ENCODE data around the gene KCNQ2.

The KCNQ2 gene

DNA sequence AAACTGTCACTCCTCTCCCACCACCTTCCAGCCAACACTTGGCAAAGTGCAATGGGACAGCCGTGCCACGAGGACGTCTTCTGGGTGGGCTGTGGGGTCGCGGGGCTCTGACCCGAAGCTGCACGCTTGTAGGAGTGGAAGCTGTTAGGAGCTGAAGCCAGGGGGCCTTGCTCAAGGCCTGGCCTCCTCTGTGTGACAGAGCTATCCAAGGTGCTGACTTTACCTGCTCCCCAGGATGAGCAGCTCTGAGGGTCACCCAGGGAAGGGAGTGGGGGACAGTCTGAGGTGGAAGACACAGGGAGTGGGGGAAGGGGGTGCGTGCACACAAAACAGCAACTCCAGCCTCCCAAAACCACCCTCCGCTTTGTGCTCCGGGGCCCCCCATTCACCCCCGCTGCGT, 93.8 kb downstream of the KCNQ2 start:
- no peaks in the 10 kb centered on the region for H3K9me3 ChIP-seq (ENCODE audit: low read length)
- no peaks in the 10 kb centered on the region for H3K36me3 ChIP-seq (ENCODE audit: insufficient read depth, low read length)
- H3K4me3 ChIP-seq (ENCODE audit: low read depth in 1 of 2, low read length in 2 of 2) = no peak overlapping the region
- no peaks in the 10 kb centered on the region for H3K4me1 ChIP-seq (ENCODE audit: insufficient read depth, low read length)
- H3K27ac ChIP-seq (ENCODE audit: low read depth, low read length) = no peak overlapping the region
- H3K27me3 ChIP-seq (ENCODE audit: control insufficient read depth in 1 of 2, insufficient read depth in 2 of 2, low read length in 2 of 2) = peaks cover 0 to 49% of the 10 kb centered on the region in 2 donors
- H3K9ac ChIP-seq (ENCODE audit: low read length) = no peak overlapping the region

DNA sequence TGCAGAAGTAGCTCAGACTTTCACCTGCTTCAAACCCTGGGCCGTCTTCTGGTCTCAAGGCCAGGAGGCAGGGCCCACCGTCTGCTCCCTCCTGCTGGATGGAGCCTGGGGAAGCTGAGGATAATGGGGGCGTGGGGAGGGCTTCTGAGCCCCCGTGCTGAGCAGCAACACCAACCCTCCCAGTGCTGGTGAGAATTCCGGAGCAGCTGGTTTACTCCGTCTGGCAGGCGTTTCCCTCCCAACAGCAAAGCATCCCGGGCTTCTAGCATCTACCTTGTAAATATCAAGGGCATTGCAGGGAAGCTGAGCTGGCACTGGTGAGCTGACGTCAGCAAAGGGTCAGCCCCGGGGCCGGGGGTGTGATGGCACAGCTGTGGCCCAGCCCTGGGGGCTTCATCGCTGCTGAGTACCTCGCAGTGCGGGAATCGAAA, 94.5 kb downstream of the KCNQ2 start:
- H3K36me3 ChIP-seq (ENCODE audit: insufficient read depth, low read length) = no peaks in the 10 kb centered on the region
- H3K9ac ChIP-seq (ENCODE audit: low read length) = no peak overlapping the region
- H3K4me3 ChIP-seq (ENCODE audit: low read depth in 1 of 2, low read length in 2 of 2) = no peak overlapping the region
- H3K27ac ChIP-seq (ENCODE audit: low read depth, low read length) = no peak overlapping the region
- H3K27me3 ChIP-seq (ENCODE audit: control insufficient read depth in 1 of 2, insufficient read depth in 2 of 2, low read length in 2 of 2) = peaks cover 0 to 51% of the 10 kb centered on the region in 2 donors
- H3K4me1 ChIP-seq (ENCODE audit: insufficient read depth, low read length) = no peaks in the 10 kb centered on the region
- no peaks in the 10 kb centered on the region for H3K9me3 ChIP-seq (ENCODE audit: low read length)

DNA sequence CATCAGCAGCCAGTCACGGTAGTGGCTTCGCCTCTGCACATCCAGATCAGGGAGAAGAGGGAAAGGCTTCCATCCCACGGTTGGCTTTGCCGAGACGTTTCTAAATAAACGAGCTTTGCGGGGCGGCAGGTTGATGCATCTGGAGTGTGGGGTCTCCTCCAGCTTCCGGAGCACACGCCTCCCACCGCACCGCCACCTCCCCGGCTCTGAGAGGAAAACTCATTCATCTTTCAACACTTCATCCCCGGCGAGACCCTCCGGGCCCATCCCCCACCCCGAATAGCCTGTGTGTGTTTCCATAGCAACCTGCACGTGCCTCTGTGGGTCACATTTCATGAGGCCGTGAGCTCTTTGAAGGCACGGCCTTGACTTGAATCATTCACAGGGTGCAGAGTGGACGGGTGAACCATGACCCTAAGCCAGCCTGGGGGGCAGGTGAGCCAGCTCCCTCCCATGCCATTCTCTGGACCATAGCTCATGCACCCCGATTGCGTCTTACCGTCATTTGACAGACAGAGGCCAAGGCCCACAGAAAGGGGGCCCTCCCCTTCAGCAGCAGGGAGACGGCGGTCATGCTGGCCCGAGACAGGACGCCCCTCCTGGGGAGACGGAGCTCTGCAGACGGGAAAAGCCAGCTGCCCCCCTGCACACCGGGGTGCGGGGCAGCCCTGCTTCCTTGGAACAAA, 95.1 kb downstream of the KCNQ2 start:
- H3K9ac ChIP-seq (ENCODE audit: low read length) = no peak overlapping the region
- no peak overlapping the region for H3K27ac ChIP-seq (ENCODE audit: low read depth, low read length)
- no peaks in the 10 kb centered on the region for H3K9me3 ChIP-seq (ENCODE audit: low read length)
- no peak overlapping the region for H3K4me3 ChIP-seq (ENCODE audit: low read depth in 1 of 2, low read length in 2 of 2)
- peaks cover 0 to 49% of the 10 kb centered on the region in 2 donors for H3K27me3 ChIP-seq (ENCODE audit: control insufficient read depth in 1 of 2, insufficient read depth in 2 of 2, low read length in 2 of 2)
- no peaks in the 10 kb centered on the region for H3K4me1 ChIP-seq (ENCODE audit: insufficient read depth, low read length)
- H3K36me3 ChIP-seq (ENCODE audit: insufficient read depth, low read length) = no peaks in the 10 kb centered on the region

DNA sequence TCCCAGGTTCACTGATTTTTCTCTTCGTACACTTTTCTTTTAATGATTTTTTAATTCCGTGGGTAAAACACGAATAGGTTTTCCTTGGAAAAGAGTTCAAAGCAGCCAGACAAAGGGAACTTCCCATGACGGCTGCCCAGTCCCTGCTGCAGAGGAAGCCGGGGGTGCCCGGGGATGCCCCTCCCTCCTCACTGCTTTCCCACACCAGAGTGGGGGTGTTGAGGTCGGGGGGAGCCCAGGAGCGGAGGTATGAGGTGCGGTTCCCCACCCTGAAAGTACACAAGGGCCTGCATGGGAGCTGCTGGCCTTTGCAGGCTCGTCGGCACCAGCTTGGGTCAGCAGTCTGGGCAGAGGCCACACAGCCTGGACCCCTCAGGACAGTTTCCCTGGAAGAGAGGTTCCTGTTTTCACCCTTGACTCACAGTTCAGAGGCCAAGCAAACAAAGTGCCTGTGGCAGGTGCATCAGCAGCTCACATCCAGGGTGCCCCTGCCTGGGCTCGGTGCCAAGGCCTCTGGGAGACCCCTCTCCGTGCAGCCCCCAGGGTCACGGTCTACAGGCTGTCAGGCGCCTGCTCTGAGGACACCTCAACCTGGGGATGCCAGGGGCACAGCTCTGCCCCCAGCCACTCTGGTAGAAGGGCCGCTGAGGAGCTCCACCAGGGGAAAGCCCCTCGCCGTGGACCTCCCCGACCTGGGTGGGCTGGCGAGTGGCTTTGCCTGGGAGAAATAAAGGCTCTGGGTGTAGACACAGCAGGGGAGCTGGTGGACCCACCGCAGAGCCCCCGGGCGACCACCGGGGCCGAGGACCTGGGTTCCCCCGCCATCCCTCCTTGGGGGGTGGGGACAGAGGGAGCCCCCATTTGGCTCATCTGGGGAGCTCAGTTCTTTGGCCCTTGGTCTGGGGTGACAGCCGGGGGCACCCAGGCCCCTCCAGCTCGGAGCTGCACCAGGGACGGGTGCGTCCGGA, 95.9 kb downstream of the KCNQ2 start:
- H3K9ac ChIP-seq (ENCODE audit: low read length) = no peak overlapping the region
- no peaks in the 10 kb centered on the region for H3K9me3 ChIP-seq (ENCODE audit: low read length)
- no peak overlapping the region for H3K4me3 ChIP-seq (ENCODE audit: low read depth in 1 of 2, low read length in 2 of 2)
- no peaks in the 10 kb centered on the region for H3K4me1 ChIP-seq (ENCODE audit: insufficient read depth, low read length)
- H3K27ac ChIP-seq (ENCODE audit: low read depth, low read length) = no peak overlapping the region
- H3K36me3 ChIP-seq (ENCODE audit: insufficient read depth, low read length) = no peaks in the 10 kb centered on the region
- H3K27me3 ChIP-seq (ENCODE audit: control insufficient read depth in 1 of 2, insufficient read depth in 2 of 2, low read length in 2 of 2) = peaks cover 0 to 43% of the 10 kb centered on the region in 2 donors

DNA sequence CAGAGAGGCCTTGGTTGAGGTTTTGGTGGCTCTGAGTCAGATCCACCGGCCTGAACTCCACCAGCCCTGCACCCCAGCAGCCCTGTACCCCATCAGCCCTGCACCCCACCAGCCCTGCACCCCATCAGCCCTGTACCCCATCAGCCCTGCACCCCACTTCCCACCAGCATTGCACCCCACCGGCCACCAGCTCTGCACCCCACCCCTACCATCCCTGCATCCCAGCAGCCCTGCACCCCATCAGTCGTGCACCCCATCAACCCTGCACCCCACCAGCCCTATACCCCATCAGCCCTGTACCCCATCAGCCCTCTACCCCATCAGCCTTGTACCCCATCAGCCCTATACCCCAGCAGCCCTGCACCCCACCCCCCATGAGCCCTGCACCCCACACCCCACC, 97.0 kb downstream of the KCNQ2 start:
- H3K4me3 ChIP-seq (ENCODE audit: low read depth in 1 of 2, low read length in 2 of 2) = no peak overlapping the region
- H3K27me3 ChIP-seq (ENCODE audit: control insufficient read depth in 1 of 2, insufficient read depth in 2 of 2, low read length in 2 of 2) = peaks cover 0 to 41% of the 10 kb centered on the region in 2 donors
- no peak overlapping the region for H3K27ac ChIP-seq (ENCODE audit: low read depth, low read length)

DNA sequence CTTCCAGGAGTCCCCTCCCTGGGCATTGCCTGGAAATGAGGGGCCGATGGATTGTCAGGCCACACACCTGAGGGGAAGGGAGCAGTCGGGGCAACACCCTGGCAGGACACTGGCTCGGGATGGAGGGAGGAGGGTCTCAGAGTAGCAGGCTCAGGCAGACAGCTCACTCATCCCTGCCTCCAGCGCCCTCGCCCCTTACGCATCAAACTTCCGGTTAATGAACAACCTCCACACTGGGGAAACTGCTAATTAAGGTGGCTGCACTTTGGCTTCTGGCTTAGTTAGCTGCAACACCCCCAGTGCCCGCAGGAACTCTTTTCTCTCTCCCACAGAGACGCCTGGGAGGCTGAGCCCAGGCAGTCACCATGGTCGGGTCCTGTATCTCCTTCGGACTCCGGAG, 98.0 kb downstream of the KCNQ2 start:
- Histone ChIP-seq H3K4me3 (ENCODE audit: low read depth in 1 of 2, low read length in 2 of 2) (no peak overlapping the region), H3K4me1 (ENCODE audit: insufficient read depth, low read length) (no peaks in the 10 kb centered on the region), H3K9me3 (ENCODE audit: low read length) (no peaks in the 10 kb centered on the region), H3K27ac (ENCODE audit: low read depth, low read length) (no peak overlapping the region), H3K36me3 (ENCODE audit: insufficient read depth, low read length) (no peaks in the 10 kb centered on the region), H3K27me3 (ENCODE audit: control insufficient read depth in 1 of 2, insufficient read depth in 2 of 2, low read length in 2 of 2) (peaks cover 0 to 41% of the 10 kb centered on the region in 2 donors), H3K9ac (ENCODE audit: low read length) (no peak overlapping the region)

More for the DNA sequence above, 97.0 kb downstream of the KCNQ2 start:
- Histone ChIP-seq H3K9me3 (ENCODE audit: low read length) (no peaks in the 10 kb centered on the region), H3K9ac (ENCODE audit: low read length) (no peak overlapping the region), H3K36me3 (ENCODE audit: insufficient read depth, low read length) (no peaks in the 10 kb centered on the region), H3K4me1 (ENCODE audit: insufficient read depth, low read length) (no peaks in the 10 kb centered on the region)

DNA sequence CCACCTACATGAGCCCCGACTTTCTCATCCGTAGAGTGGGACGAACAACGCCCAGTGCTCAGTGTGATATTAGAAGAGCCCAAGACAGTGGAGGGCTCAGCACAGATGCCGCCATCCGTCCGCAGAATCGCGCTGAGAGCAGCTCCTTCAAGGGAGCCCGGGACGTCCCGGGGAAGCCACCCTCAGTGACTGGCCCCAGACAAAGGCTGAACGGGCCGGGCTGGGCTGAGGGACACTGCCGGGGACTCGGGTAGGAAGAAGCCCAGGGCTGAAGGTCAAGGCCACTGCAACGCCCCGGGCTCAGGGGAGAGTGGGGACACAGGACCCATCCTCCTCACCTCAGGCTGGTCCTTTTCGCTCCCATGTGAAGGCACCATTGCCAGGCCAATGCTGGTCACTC, 98.5 kb downstream of the KCNQ2 start:
- no peaks in the 10 kb centered on the region for H3K4me1 ChIP-seq (ENCODE audit: insufficient read depth, low read length)
- H3K4me3 ChIP-seq (ENCODE audit: low read depth in 1 of 2, low read length in 2 of 2) = no peak overlapping the region
- H3K27me3 ChIP-seq (ENCODE audit: control insufficient read depth in 1 of 2, insufficient read depth in 2 of 2, low read length in 2 of 2) = peaks cover 0 to 41% of the 10 kb centered on the region in 2 donors
- no peak overlapping the region for H3K27ac ChIP-seq (ENCODE audit: low read depth, low read length)
- H3K9ac ChIP-seq (ENCODE audit: low read length) = no peak overlapping the region
- no peaks in the 10 kb centered on the region for H3K9me3 ChIP-seq (ENCODE audit: low read length)
- no peaks in the 10 kb centered on the region for H3K36me3 ChIP-seq (ENCODE audit: insufficient read depth, low read length)

DNA sequence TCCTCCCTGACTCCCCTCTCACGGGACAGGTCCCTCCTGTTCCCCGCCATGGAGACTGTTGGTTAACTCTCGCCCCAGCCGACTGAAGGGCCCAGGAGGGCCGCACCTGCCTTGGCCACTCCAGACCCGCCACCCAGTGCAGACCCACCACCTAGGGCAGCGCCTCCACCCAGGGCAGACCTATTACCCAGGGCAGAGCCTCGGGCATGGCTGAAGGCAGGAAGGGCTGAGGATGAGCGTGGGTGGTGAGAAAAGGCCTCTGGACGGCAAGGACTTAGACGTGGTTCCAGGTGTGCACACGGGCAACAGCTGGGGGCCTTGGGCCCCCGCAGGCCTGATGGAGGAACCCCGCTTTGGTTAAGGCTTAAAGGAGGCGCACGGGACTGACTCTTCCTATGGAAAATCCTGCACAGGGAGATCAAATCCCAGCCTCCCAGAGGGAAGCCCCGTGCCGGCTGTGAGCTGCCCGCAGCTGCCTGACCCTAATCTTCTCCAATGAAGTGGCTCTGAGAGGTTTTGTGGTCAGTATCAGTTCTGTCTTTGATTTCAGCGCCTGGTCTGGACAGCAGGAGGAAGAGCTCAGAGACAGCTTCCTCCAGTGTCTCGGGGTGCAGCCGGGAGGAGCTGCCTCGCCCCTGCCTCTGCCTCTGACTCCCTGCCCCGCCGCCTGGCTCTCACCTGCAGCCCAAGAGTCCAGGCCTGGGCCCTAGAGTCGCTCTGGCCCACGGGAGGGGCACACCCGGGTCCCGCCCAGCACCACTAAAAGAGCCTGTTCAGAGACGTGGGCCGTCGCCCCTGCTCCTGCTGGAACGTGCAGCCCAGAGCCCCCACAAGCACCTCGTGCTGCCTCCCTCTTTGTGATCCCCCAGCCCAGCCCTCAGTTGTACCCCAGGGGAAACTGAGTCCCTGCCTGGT, 99.2 kb downstream of the KCNQ2 start:
- no peak overlapping the region for H3K4me3 ChIP-seq (ENCODE audit: low read depth in 1 of 2, low read length in 2 of 2)
- no peaks in the 10 kb centered on the region for H3K9me3 ChIP-seq (ENCODE audit: low read length)
- H3K9ac ChIP-seq (ENCODE audit: low read length) = no peak overlapping the region
- no peak overlapping the region for H3K27ac ChIP-seq (ENCODE audit: low read depth, low read length)
- H3K4me1 ChIP-seq (ENCODE audit: insufficient read depth, low read length) = no peaks in the 10 kb centered on the region
- H3K27me3 ChIP-seq (ENCODE audit: control insufficient read depth in 1 of 2, insufficient read depth in 2 of 2, low read length in 2 of 2) = peaks cover 0 to 41% of the 10 kb centered on the region in 2 donors
- H3K36me3 ChIP-seq (ENCODE audit: insufficient read depth, low read length) = no peaks in the 10 kb centered on the region

DNA sequence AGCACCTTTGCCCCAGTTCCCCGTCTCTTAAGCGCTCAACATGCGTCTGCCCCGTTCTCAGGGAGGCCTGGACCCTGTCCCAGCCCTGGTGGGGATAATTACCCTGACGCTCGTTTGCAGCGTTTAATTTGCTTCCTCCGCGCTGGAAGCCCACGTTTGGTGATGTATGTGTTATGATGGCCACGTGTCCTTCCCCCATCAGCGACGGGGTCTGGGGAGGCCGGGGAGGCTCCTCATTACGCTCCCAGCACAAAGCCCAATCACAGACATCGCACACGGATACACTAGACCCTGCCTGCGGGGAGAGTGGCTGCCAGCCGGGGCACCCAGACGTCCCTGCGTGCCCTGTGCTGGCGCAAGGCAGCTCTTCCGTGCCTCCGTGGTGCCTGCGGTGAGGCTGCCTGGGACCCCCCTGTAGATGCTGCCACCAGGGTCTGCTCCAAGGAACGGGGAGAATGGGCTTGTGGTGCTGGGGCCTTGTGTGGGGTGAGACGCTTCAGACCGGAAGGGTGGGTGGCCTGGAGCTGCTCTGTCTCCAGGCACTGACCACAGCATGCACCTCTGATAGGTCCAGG, 101.1 kb downstream of the KCNQ2 start:
- Histone ChIP-seq H3K4me1 (ENCODE audit: insufficient read depth, low read length) (no peaks in the 10 kb centered on the region), H3K4me3 (ENCODE audit: low read depth in 1 of 2, low read length in 2 of 2) (no peak overlapping the region), H3K9me3 (ENCODE audit: low read length) (no peaks in the 10 kb centered on the region), H3K9ac (ENCODE audit: low read length) (no peak overlapping the region), H3K27me3 (ENCODE audit: control insufficient read depth in 1 of 2, insufficient read depth in 2 of 2, low read length in 2 of 2) (peaks cover 0 to 31% of the 10 kb centered on the region in 2 donors), H3K36me3 (ENCODE audit: insufficient read depth, low read length) (no peaks in the 10 kb centered on the region), H3K27ac (ENCODE audit: low read depth, low read length) (no peak overlapping the region)

DNA sequence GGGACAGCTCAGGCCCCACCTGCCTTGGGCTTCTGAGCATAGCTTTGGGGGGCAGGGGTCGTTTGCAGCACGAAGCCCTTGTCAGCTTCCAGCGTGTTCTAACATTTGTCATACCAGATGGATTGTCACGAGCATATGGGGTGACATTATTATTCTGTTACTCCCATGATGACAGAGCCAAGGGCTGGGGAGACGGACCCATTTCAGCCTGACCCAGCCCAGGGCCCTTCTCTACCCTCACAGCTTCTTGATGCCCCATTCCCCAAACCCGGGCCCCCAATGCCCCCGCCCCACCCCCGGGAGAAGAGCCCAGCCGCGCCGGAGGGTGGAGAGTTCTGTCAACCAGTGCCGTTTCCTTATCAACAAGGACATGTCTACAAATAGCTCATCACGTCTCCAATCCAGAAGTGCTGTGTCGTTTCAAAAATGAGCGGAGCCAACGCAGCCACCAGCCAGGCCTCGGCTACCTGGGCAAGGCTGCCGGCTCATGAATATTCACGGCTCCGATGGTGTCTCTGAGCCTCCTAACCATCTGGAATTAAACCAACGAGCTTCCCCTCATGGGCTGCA, 101.8 kb downstream of the KCNQ2 start:
- Histone ChIP-seq H3K27me3 (ENCODE audit: control insufficient read depth in 1 of 2, insufficient read depth in 2 of 2, low read length in 2 of 2) (peaks cover 0 to 27% of the 10 kb centered on the region in 2 donors), H3K9me3 (ENCODE audit: low read length) (no peaks in the 10 kb centered on the region), H3K9ac (ENCODE audit: low read length) (no peak overlapping the region), H3K4me3 (ENCODE audit: low read depth in 1 of 2, low read length in 2 of 2) (no peak overlapping the region), H3K4me1 (ENCODE audit: insufficient read depth, low read length) (no peaks in the 10 kb centered on the region), H3K36me3 (ENCODE audit: insufficient read depth, low read length) (no peaks in the 10 kb centered on the region), H3K27ac (ENCODE audit: low read depth, low read length) (no peak overlapping the region)
